Sciatic nerve (tissue), 2 donors: Measurements from ENCODE around the gene ERICH6. TPM values are rescaled to one million over a fixed set of nuclear protein-coding genes. Genes with fewer than 3 reads are reported as not detected.

Experiments
- ATAC-seq: fragments of 200-7000 bp; cut with Tn5 transposase; one replicate; pipeline ENCODE4 v1.9.1; 2020; ENCODE audit warnings: mild to moderate bottlenecking, moderate library complexity
- DNase-seq: peaks from one replicate; pipeline ENCODE4 v3.0.0-alpha.2; 2020; ENCODE audit warnings: low spot score
- intact Hi-C: fragments of 100-400 bp; cut with DNase I; formaldehyde crosslinking; loops from one replicate; pipeline ENCODE4 v1.14.2; 2022
- total RNA-seq: library from RNA; stranded (reverse); fragmentation: NEBNext Ultra II Directional; extraction: Animal tissue kit (Norgen Biotek cat#: 25700); gene quantifications from one replicate; pipeline ENCODE4 v1.2.1, GENCODE V29; 2021
- donor health status: DM: no; HTN: no; CAD: no.
- donor health status: DM: no; HTN: no; CAD: no.

ERICH6 gene
- total RNA-seq: 0.49 TPM

DNA sequence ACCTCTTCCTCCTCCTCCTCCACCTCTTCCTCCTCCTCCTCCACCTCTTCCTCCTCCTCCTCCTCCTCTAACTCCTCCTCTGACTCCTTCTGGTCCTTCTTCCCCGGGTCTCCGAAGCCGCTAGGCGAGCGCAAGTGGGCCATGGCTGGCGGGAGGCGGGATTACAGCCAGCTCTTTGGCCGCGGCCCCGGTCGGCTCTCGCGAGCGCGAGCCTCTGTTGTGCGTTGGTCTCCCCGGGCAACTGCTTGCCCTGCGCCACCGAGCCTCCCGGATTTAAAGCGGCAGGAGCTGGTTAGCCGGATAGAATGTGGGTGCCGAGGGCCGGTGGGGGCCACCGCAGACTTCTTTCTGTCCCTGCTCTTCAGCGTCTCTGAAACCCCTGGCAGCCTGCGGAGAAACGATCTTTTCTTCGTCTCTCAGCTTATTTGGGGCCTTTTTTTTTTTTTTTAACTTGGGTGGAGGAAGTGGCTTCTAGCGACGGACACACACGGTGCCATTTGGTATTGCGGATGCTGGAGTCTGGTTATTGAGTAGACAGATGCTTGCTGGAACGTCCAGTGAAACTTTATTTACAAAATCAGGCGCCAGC, at the start of gene ERICH6:
Gene ERICH6 (minus strand): TSS at position 165 of the 589 bp plus-strand sequence. CDS start 22 bp downstream, at position 143.
- ATAC-seq: peak; percentile 99
- peak; percentile 94 for DNase-seq
- intact Hi-C loops: no loop called here

DNA sequence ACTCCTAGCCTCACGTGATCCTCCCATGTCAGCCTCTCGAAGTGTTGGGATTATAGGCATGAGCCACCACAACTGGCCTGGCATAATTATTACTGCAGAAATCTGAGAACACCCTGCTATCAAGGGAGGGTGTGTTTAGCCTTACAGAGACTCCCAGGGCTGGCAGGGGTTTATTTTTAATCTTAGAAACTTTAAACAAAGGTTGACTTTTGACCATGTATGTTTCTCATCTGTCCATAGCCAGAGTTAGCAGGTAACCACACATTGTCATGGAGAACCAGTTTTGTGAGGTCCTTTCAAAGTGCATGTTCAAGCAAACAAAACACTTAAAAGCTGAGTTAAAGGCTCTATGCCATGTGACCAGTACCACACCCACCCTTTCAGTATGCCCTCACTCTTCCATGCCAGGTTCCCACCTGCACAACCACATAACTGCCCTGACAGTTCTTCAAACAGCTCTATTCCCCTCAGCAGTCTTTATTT, 48.1 kb upstream of the ERICH6 start:
- ATAC-seq: no peak
- intact Hi-C loops: no loop called here
- DNase-seq: no peak

DNA sequence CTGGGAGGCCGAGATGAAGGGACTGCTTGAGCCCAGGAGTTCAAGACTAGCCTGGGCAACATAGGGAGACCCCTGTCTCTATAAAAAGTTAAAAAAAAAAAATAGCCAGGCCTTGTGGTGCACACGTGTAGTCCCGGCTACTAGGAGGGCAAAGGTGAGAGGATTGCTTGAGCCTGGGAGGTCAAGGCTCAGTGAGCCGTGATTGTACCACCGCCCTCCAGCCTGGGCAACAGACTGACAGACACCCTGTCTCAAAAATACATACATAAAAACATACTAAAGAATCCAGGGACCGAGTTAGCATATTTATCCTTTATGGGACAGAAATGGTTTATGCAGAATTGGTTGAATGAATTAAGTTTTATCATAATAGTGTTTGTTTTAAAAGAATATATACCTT, 45.5 kb upstream of the ERICH6 start:
- intact Hi-C loops: no loop called here
- DNase-seq (no peak), ATAC-seq (no peak)

DNA sequence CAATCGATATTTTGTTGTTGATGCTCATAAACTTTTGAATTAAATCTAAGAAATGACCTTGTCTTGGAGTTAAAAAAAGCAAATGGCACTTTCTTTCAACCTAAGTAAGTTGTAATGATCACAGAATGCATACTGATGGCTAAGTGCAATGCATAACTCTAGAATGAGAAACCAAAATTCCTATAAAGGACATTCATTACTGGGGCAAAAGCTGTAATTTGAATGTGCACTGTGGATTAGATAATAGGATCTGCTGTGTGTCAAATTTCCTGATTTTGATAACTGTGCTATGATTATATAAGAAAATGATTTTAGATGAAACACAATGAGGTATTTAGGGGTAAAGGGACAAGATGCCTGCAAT, 44.9 kb upstream of the ERICH6 start:
- intact Hi-C loops: no loop called here
- no peak for DNase-seq
- no peak for ATAC-seq

DNA sequence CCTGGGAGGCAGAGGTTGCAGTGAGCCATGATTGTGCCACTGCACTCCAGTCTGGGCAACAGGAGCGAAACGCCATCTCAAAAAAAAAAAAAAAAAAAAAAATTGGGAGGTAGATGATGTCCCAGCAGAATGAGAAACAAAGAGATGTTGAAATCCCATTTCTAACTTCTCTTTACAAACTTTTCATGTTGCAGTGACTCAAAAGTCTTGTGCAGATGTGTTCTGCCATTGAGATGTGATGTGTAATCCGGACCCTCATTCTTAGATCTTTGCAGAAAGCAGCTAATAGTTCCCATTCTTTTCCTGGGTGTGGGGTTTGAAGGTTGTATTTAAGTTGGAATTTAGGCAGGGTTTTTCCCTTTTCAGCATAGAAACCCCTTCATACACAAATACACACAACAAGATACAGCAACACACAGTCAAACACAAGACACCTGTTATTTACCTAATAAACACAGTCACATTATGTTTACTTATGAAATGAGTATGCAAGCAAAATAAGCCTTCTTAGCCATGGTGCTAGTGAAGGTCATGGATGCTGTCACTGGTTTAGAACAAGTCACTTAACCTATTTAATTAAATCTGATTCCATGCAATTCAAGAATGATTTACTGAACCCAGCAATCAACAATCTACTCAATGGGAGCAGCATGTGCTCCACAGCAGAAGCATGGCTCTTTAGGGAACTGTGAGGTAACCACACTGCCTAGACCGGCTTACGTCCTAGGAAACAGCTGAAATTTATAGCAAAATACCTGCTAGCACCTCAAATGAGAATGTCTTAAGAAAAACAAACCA, 44.4 kb upstream of the ERICH6 start:
- intact Hi-C loops: no loop called here
- ATAC-seq (no peak), DNase-seq (no peak)

DNA sequence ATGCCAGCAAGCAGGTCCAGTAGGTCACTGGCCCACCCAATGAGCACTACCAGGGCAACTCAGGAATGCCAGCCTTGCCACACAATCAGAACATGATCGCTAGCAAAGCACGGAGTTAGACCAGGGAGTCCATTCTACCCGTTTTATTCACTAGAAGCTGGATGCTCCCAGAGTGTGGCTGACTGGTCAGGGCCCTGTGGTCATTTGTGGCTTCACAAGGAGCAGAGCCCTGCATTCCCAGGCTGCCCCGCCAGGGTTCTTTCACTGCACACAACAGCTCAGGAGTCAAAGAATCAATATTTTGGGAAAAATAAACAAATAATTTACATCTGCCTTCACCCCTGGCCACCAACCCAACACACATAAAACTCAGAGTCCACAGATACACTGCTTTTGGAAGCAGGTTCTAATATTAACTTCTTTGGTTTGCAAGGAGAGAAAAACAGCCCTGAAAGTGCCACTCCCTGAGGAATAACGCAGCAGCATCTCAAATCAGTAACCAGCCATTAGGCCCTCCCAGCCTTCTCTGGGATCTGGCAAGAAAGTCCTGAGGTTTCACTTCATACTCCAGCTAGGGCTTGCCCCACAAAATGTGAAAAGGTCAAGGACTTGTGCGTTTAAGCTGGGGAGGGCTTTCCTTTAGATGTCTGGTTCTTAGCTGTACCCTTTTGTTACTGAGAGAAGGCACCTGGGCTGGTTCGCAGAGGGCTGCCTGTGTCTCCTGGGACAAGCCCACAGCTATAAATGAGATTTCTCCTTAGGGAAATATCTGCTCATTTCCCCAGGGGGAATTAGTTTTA, 43.3 kb upstream of the ERICH6 start:
- peak; percentile 68 for ATAC-seq

DNA sequence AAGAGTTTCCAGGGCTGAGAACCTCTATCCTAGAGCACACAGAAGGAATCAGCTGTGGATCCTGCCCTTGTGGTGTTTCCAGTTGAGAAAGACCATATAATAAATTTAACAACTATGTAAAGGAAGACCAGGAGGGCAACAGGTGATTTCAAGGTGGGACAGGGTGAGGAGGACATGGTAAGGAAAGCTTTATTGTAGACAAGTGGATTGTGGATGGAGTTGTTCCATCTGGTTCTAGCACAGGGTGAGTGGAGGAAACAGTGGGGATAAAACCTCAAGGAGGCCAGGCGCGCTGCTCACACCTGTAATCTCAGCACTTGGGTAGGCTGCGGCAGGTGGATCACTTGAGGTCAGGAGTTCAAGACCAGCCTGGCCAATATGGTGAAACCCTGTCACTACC, 42.1 kb upstream of the ERICH6 start:
- intact Hi-C loops: no loop called here
- DNase-seq (no peak), ATAC-seq (no peak)

More for the DNA sequence above, 43.3 kb upstream of the ERICH6 start:
- intact Hi-C loops: no loop called here
- DNase-seq: no peak

DNA sequence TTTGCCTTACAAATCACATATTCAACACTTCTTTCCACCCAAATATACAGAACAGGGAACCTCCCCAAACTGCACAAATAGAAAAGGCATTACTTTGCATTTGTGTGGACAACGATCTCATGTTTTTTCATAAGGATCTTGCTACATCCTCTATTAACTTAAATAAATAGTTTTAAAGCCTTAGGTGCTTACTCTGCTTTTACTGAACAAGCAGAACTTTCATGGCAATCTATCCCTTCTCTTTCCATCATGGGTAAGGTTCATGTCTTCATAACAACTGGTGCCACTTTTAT, 41.1 kb upstream of the ERICH6 start:
- no peak for DNase-seq
- ATAC-seq: no peak
- intact Hi-C loops: no loop called here

DNA sequence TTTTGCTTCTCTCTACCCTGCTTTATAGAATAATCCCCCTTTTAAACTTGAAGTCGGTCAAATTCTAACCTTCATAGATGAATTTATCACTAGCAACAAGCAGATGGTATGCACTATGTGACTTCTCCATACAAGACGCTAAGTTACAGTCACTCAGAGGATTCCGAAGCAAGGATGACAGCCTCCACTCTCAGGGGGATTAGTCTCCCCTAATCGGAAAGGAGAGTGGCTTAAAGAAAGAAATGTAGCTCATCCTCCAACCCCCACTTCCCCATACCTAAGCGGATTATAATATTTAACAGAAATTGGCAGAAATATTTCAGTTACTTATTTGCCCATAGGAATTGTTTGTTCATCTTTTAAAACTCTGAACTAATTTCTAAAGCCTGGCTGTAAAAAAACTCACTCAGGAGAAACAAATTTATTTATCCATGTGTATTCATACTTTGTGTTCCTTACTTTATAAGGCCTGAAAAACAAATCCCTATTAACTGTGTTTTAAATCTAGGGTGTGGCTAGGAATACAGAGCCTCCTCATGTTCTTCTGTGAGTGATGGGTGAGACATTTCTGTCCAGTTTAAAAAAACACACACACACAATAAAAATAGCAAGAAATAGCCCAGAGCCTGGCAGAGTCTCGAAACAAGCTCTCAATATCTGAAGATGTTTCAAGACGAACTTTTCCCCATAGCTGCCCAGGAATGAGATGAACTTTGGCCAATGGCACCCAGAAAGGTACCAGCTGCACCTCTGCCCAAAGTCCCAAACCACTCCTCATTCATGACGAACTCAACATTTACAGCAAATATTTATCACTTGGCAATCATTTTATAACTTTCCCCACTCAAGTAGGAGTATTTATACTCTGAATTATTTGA, 40.6 kb upstream of the ERICH6 start:
- intact Hi-C loops: no loop called here
- DNase-seq (no peak), ATAC-seq (no peak)

DNA sequence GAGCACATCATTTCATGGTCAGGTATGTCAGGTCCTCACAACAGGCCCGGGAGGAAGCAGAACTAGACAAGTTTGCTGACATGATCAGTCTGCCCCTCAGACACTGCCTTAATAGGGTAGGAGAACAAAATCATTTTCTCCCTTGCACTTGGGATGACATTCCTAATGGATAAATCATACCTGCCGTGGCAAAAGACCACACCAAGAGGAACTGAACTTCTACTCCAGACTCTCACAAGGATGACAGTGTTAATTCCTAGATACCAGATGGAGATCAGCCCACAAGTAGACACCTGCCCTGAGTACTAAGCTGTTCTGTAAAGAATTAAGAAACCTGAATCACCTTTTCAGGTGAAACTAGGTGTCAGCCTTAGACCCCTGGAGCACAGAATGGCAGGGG, 39.8 kb upstream of the ERICH6 start:
- intact Hi-C loops: no loop called here
- no peak for DNase-seq
- ATAC-seq: no peak

DNA sequence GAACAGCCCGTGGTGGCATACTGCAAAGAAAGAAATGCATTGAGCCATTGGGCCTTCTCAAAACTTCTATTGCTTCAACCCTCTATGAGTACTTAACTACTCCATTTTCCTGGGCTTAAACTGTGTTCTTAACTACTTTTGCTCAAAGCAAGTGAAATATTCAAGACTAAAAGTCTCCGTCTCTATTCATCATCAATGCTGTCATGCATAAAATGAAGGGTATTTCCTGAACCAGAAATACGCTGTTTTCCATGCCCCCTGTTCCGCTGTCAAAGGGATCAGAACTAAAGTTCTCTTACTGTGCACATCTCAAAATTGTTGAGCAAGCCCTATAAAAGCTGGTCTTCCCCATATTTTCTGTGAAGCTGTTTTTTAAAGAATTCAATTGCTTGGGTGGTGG, 39.0 kb upstream of the ERICH6 start:
- intact Hi-C loops: no loop called here
- DNase-seq (no peak), ATAC-seq (no peak)

DNA sequence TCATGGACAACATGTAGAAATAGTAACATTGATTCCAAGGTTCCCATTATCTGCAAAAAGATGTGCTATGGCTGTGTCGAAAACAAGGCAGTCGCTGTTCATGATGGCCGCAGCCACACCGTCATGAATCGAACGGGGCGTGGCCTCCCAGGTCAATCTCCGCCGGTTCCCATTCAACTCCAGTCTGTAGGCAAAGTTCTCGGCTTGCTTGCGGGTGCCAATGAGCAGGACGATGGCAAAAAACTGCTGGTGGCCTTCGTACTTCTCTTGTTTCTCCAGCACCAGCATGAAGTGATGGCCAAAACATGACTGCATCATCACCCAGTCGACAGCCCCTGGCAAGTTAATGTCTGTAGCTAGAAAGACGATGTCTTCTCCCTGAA, 38.4 kb upstream of the ERICH6 start:
- intact Hi-C loops: no loop called here
- no peak for ATAC-seq
- DNase-seq: no peak

DNA sequence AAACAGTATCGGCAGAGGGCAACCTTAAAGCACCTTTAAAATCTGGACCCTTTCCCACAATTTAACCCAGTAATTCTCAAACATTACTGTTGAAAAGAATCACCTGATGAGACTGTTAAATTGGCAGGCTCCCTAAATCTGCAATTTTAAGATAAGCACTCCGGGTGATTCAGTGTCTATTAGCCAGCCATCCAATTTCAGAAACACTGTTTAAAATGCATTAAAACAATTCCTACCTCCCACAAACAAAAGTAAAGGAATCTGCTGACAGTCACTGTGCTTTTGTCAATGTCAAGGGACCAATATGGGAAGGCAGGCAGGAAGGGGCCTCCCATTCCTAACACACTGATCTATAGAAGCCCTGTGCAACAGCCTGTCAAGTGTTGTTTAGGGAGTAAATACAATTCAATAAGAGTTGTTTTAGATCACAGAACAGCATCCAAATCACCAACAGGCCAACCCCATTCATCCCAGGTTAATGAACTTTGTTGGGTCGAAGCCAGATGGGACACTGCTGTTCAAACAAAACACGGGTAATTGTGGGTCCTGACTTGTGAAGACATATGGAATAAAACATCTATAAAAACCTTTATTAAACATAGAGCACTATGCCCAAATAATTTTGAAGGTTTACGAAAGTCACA, 37.9 kb upstream of the ERICH6 start:
- intact Hi-C loops: no loop called here
- ATAC-seq (no peak), DNase-seq (no peak)

DNA sequence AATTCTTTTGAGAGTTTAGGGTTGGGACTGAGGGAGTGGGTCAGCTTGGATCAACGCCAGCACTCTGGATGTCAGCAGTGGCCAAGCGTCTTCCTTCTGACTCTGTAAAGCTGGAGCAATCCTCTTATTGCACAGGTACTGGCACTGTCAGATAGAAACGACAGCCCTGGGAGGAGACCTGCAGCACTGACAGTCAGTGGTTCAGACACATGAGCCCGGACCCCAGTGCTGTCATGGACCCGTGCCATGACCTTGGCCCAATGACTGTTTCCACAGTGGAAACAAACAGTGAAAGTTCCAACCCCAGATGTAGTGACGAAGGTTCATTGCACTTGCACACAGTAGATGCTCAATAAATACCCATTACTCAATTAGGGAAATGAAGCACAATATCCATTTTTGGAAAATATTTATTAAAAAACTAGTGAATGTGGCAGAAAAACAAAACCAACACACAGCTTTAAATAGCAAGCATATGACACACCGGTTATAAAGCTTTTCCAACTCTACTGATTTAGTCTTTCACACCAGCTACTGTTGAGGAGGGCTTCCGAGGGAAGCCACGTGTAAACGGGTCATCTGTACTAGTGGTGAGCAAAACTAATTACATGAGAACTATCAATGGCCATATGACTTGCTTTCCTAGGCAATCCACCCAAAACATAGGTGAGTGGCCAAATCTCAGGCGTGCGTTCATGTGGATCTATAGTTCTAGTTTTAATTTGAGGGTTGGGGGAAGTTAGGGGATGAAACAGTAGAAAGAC, 37.2 kb upstream of the ERICH6 start:
- DNase-seq (no peak), ATAC-seq (no peak)
- intact Hi-C loops: no loop called here

DNA sequence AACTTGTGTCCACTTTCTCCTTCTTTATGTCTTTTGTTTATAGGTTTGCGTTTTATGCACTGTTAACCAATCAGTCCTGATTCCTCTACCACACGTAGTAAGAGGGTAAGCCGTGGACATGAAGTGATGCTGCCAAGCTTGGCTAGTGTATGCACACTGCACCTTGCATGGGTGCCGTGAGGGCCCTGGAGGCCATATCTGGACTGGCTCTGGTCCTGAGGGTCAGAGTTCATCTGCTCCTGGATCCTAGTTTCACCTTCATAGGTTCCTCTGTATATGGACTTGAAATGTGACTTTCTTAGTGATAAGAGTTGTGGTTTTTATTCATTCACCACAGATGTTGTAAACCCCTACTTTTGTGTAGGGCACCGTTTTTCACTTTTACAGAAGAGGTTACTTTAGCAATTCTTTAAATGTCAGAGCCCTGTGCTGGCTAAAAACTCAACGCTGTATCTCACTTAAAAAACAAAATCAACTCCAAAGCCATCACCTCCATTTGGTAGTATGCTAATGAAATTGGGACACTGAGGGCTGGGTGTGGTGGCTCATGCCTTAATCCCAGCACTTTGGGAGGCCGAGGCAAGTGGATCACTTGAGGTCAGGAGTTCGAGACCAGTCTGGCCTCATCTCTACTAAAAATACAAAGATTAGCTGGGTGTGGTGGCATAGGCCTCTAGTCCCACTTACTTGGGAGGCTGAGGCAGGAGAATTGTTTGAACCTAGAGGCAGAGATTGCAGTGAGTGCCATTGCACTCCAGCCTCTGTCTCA, 36.3 kb upstream of the ERICH6 start:
- intact Hi-C loops: no loop called here
- no peak for ATAC-seq
- DNase-seq: no peak

DNA sequence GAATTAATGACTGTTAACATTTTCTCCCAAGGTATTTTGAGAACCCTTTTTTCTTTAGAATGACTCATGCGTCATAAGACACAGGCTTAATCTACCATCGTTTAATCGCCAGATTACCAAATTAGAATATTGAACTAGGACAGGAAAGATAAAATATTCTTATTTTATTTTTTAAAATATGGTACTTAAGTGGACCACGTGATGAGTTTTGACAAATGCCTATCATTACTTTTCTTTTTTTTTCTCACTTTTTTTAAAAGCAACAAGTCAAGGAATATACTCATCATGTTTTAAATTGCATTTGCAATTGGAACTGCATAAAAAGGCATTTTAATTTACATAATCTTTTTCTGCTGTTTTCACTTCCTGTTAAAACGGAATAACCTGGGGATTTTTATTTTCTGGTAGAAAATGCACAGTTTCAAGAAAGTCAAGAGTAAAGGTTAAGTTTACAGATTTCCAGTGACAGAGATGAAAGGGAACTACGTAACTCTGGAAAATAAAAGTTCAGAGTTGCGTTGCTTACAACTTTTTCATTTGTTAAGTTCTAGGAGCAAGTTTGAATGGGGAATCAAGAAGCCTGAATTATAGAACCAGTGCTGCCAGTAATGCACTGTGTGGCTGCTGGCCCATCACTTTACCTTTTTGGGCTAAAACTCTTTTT, 35.6 kb upstream of the ERICH6 start:
- intact Hi-C loops: no loop called here
- no peak for ATAC-seq
- no peak for DNase-seq

DNA sequence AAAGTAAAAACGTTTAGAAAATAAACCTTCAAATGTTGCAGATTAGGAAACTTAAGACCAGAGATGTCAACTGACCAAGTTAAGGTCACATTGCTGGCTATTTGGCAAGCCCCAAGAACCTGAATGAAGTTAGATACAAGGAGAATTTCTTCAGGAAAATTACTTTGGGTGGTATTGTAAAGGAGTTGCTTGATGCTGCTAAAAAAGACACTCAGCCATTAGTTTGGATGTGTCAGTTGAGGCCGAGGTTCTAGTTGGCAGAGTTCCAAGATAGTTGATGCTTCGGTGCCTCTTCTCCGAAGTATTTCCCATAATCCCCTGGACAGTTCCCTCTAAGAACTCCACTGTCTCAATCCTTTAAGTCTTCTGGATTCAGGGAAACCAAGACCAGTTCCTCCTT, 35.0 kb upstream of the ERICH6 start:
- DNase-seq (no peak), ATAC-seq (no peak)
- intact Hi-C loops: no loop called here
